Activated naive CD4-positive, alpha-beta T cell (primary cell): Measurements from ENCODE around the gene SLC4A2.
A peak's percentile ranks its signal among the peaks of the same experiment; 100 is the strongest.
"Not testable (repeated sequence)": the region's sequence is repeated elsewhere in the genome, so short reads cannot be mapped to it uniquely, and the experiment has no call there.

Source experiments
- DNase-seq, 4 experiments: peaks; one replicate each; lab custom pipeline; 2025; lab: John Stamatoyannopoulos, UW

Gene SLC4A2

GRCh38 chr7:151059367-151060112 lies at the start of gene SLC4A2:
SLC4A2 (plus strand) TSS chr7:151059589; CDS start chr7:151061988, 2,399 bp downstream.
- DNase-seq = peak; percentile 20 to 74 (median 28)

GRCh38 chr7:151010037-151010306 lies 49.4 kb upstream of the SLC4A2 start:
- no peak for DNase-seq

GRCh38 chr7:151010307-151011096 lies 48.9 kb upstream of the SLC4A2 start:
- DNase-seq = peak in 1 of 4 experiments; percentile 19

- no peak for DNase-seq
These were observed 48.3 kb upstream of the SLC4A2 start for GRCh38 chr7:151011097-151011409.

- DNase-seq = not testable (repeated sequence)
These were observed 47.8 kb upstream of the SLC4A2 start for GRCh38 chr7:151011616-151012015.

- no peak for DNase-seq
These were observed 47.2 kb upstream of the SLC4A2 start for GRCh38 chr7:151012031-151012692.

- no peak for DNase-seq
These were observed 46.5 kb upstream of the SLC4A2 start for GRCh38 chr7:151012911-151013347.

GRCh38 chr7:151013356-151013732 lies 46.0 kb upstream of the SLC4A2 start:
- DNase-seq = no peak

GRCh38 chr7:151013733-151014497 lies 45.5 kb upstream of the SLC4A2 start:
- peak; percentile 41 to 82 (median 68) for DNase-seq

- DNase-seq = peak in 1 of 4 experiments; percentile 23
These were observed 44.4 kb upstream of the SLC4A2 start for GRCh38 chr7:151014950-151015349.

GRCh38 chr7:151015967-151016366 lies 43.4 kb upstream of the SLC4A2 start:
- DNase-seq = no peak

GRCh38 chr7:151016505-151016904 lies 42.9 kb upstream of the SLC4A2 start:
- no peak for DNase-seq

- DNase-seq = no peak
These were observed 42.4 kb upstream of the SLC4A2 start for GRCh38 chr7:151016942-151017341.

- no peak for DNase-seq
These were observed 41.9 kb upstream of the SLC4A2 start for GRCh38 chr7:151017370-151017952.

GRCh38 chr7:151017953-151018420 lies 41.4 kb upstream of the SLC4A2 start:
- DNase-seq = peak; percentile 50 to 78 (median 68)

- peak in 1 of 4 experiments; percentile 50 for DNase-seq
These were observed 40.8 kb upstream of the SLC4A2 start for GRCh38 chr7:151018421-151019129.

GRCh38 chr7:151019130-151019447 lies 40.3 kb upstream of the SLC4A2 start:
- no peak for DNase-seq

- DNase-seq = no peak
These were observed 39.2 kb upstream of the SLC4A2 start for GRCh38 chr7:151020231-151020630.

- DNase-seq = no peak
These were observed 36.2 kb upstream of the SLC4A2 start for GRCh38 chr7:151023232-151023631.

- DNase-seq = no peak
These were observed 34.8 kb upstream of the SLC4A2 start, which contains the start of gene ATG9B for GRCh38 chr7:151024435-151025056. ATG9B (minus strand) TSS chr7:151024494; CDS start chr7:151024423, 71 bp downstream.
